ENCODE measurements around the gene MAMDC2.
A peak's percentile ranks its signal among the peaks of the same experiment; 100 is the strongest.

Gene MAMDC2

GRCh38 chr9:70085241-70085640, 41.6 kb downstream of the MAMDC2 start:
- no peak overlapping the region for H2BK12ac ChIP-seq (ENCODE audit: low read length)
- no peak overlapping the region for H3K9ac ChIP-seq (ENCODE audit: low read depth, low read length, poor library complexity)
- H2BK15ac ChIP-seq (ENCODE audit: low read length): no peak overlapping the region
- H2BK120ac ChIP-seq (ENCODE audit: low read depth, low read length): no peak overlapping the region
- no peak overlapping the region for H3K4ac ChIP-seq (ENCODE audit: low read length)
- H3K36me3 ChIP-seq (replicated peaks in 1 of 2; ENCODE audit: control insufficient read depth in 2 of 2, insufficient read depth in 2 of 2, low read length in 2 of 2): no peaks in the 10 kb centered on the region
- H4K8ac ChIP-seq (ENCODE audit: low read depth, low read length): no peak overlapping the region
- H2BK5ac ChIP-seq (ENCODE audit: low read length): no peak overlapping the region
- H3K4me3 ChIP-seq (ENCODE audit: low read length in 2 of 2): no peak overlapping the region
- no peak overlapping the region for H3K23ac ChIP-seq (ENCODE audit: low read depth, low read length, poor library complexity)
- H3K4me1 ChIP-seq (ENCODE audit: control insufficient read depth in 2 of 2, insufficient read depth in 1 of 2, low read depth in 1 of 2, low read length in 2 of 2): peaks cover 0 to 8% of the 10 kb centered on the region in 2 donors
- H4K91ac ChIP-seq (ENCODE audit: low read depth, low read length, poor library complexity): no peak overlapping the region
- no peak overlapping the region for H3K27ac ChIP-seq (replicated peaks; ENCODE audit: low read length)
- no peak overlapping the region for H2AFZ ChIP-seq (ENCODE audit: low read length)
- no peak overlapping the region for H3K4me2 ChIP-seq (ENCODE audit: insufficient read depth, low read length, poor library complexity, severe bottlenecking)
- WGBS, 2 donors (ENCODE audit: extremely low coverage in 2 of 2, insufficient read length in 2 of 2, insufficient replicate concordance in 1 of 2): no CpG with 5 or more reads among the region's 4 CpGs
- H3K79me1 ChIP-seq (ENCODE audit: low read depth, low read length): no peaks in the 10 kb centered on the region
- H3K18ac ChIP-seq (ENCODE audit: low read length): no peak overlapping the region
- no peak overlapping the region for H3K14ac ChIP-seq (ENCODE audit: low read length)
- H3K9me3 ChIP-seq (replicated peaks in 1 of 2; ENCODE audit: control insufficient read depth in 2 of 2, insufficient read depth in 1 of 2, low read depth in 1 of 2, low read length in 2 of 2): no peaks in the 10 kb centered on the region
- H3K27me3 ChIP-seq (ENCODE audit: control insufficient read depth in 3 of 3, insufficient read depth in 3 of 3, low read depth in 1 of 3, low read length in 3 of 3): no peaks in the 10 kb centered on the region
- no peak overlapping the region for H2AK5ac ChIP-seq (ENCODE audit: low read depth, low read length)
- peak; percentile 33 for DNase-seq (ENCODE audit: low spot score)

GRCh38 chr9:70091103-70091502, 47.5 kb downstream of the MAMDC2 start:
- Histone ChIP-seq H3K18ac (ENCODE audit: low read length) (no peak overlapping the region), H3K23ac (ENCODE audit: low read depth, low read length, poor library complexity) (no peak overlapping the region), H4K8ac (ENCODE audit: low read depth, low read length) (no peak overlapping the region), H4K91ac (ENCODE audit: low read depth, low read length, poor library complexity) (no peak overlapping the region), H3K27ac (replicated peaks; ENCODE audit: low read length) (no peak overlapping the region), H3K4me3 (ENCODE audit: low read length in 2 of 2) (no peak overlapping the region), H2BK12ac (ENCODE audit: low read length) (no peak overlapping the region), H3K36me3 (replicated peaks in 1 of 2; ENCODE audit: control insufficient read depth in 2 of 2, insufficient read depth in 2 of 2, low read length in 2 of 2) (no peaks in the 10 kb centered on the region), H3K9me3 (replicated peaks in 1 of 2; ENCODE audit: control insufficient read depth in 2 of 2, insufficient read depth in 1 of 2, low read depth in 1 of 2, low read length in 2 of 2) (no peaks in the 10 kb centered on the region), H3K4me2 (ENCODE audit: insufficient read depth, low read length, poor library complexity, severe bottlenecking) (no peak overlapping the region), H3K27me3 (ENCODE audit: control insufficient read depth in 3 of 3, insufficient read depth in 3 of 3, low read depth in 1 of 3, low read length in 3 of 3) (peaks cover 0 to 2% (median 0%) of the 10 kb centered on the region in 3 experiments), H2AK5ac (ENCODE audit: low read depth, low read length) (no peak overlapping the region), H2AFZ (ENCODE audit: low read length) (no peak overlapping the region), H2BK15ac (ENCODE audit: low read length) (no peak overlapping the region), H2BK5ac (ENCODE audit: low read length) (no peak overlapping the region), H3K4me1 (ENCODE audit: control insufficient read depth in 2 of 2, insufficient read depth in 1 of 2, low read depth in 1 of 2, low read length in 2 of 2) (peaks cover 1 to 2% of the 10 kb centered on the region in 2 donors), H2BK120ac (ENCODE audit: low read depth, low read length) (no peak overlapping the region), H3K79me1 (ENCODE audit: low read depth, low read length) (no peaks in the 10 kb centered on the region), H3K4ac (ENCODE audit: low read length) (no peak overlapping the region), H3K14ac (ENCODE audit: low read length) (no peak overlapping the region), H3K9ac (ENCODE audit: low read depth, low read length, poor library complexity) (no peak overlapping the region)
- no peak for DNase-seq (ENCODE audit: low spot score)
- WGBS, 2 donors (ENCODE audit: extremely low coverage in 2 of 2, insufficient read length in 2 of 2, insufficient replicate concordance in 1 of 2): no CpG with 5 or more reads among the region's 2 CpGs

GRCh38 chr9:70091572-70091971, 47.9 kb downstream of the MAMDC2 start:
- H3K4ac ChIP-seq (ENCODE audit: low read length): no peak overlapping the region
- H4K8ac ChIP-seq (ENCODE audit: low read depth, low read length): no peak overlapping the region
- no peaks in the 10 kb centered on the region for H3K79me1 ChIP-seq (ENCODE audit: low read depth, low read length)
- no peak overlapping the region for H2BK120ac ChIP-seq (ENCODE audit: low read depth, low read length)
- H2BK15ac ChIP-seq (ENCODE audit: low read length): no peak overlapping the region
- H3K9ac ChIP-seq (ENCODE audit: low read depth, low read length, poor library complexity): no peak overlapping the region
- no peak overlapping the region for H2BK12ac ChIP-seq (ENCODE audit: low read length)
- H3K27ac ChIP-seq (replicated peaks; ENCODE audit: low read length): no peak overlapping the region
- H2BK5ac ChIP-seq (ENCODE audit: low read length): no peak overlapping the region
- no peak overlapping the region for H3K23ac ChIP-seq (ENCODE audit: low read depth, low read length, poor library complexity)
- H3K9me3 ChIP-seq (replicated peaks in 1 of 2; ENCODE audit: control insufficient read depth in 2 of 2, insufficient read depth in 1 of 2, low read depth in 1 of 2, low read length in 2 of 2): no peaks in the 10 kb centered on the region
- no peak overlapping the region for H3K14ac ChIP-seq (ENCODE audit: low read length)
- no peak overlapping the region for H3K18ac ChIP-seq (ENCODE audit: low read length)
- H4K91ac ChIP-seq (ENCODE audit: low read depth, low read length, poor library complexity): no peak overlapping the region
- peaks cover 0 to 2% (median 0%) of the 10 kb centered on the region in 3 experiments for H3K27me3 ChIP-seq (ENCODE audit: control insufficient read depth in 3 of 3, insufficient read depth in 3 of 3, low read depth in 1 of 3, low read length in 3 of 3)
- DNase-seq (ENCODE audit: low spot score): no peak
- H2AK5ac ChIP-seq (ENCODE audit: low read depth, low read length): no peak overlapping the region
- H3K4me1 ChIP-seq (ENCODE audit: control insufficient read depth in 2 of 2, insufficient read depth in 1 of 2, low read depth in 1 of 2, low read length in 2 of 2): peaks cover 0 to 2% of the 10 kb centered on the region in 2 donors
- no peak overlapping the region for H3K4me2 ChIP-seq (ENCODE audit: insufficient read depth, low read length, poor library complexity, severe bottlenecking)
- no peak overlapping the region for H3K4me3 ChIP-seq (ENCODE audit: low read length in 2 of 2)
- H2AFZ ChIP-seq (ENCODE audit: low read length): no peak overlapping the region
- no CpG with 5 or more reads among the region's 5 CpGs for WGBS, 2 donors (ENCODE audit: extremely low coverage in 2 of 2, insufficient read length in 2 of 2, insufficient replicate concordance in 1 of 2)
- no peaks in the 10 kb centered on the region for H3K36me3 ChIP-seq (replicated peaks in 1 of 2; ENCODE audit: control insufficient read depth in 2 of 2, insufficient read depth in 2 of 2, low read length in 2 of 2)

GRCh38 chr9:70092190-70092589, 48.5 kb downstream of the MAMDC2 start:
- Histone ChIP-seq H2BK120ac (ENCODE audit: low read depth, low read length) (no peak overlapping the region), H3K18ac (ENCODE audit: low read length) (no peak overlapping the region), H3K14ac (ENCODE audit: low read length) (no peak overlapping the region), H3K23ac (ENCODE audit: low read depth, low read length, poor library complexity) (no peak overlapping the region), H4K8ac (ENCODE audit: low read depth, low read length) (no peak overlapping the region), H3K79me1 (ENCODE audit: low read depth, low read length) (no peaks in the 10 kb centered on the region), H2BK15ac (ENCODE audit: low read length) (no peak overlapping the region), H3K9ac (ENCODE audit: low read depth, low read length, poor library complexity) (no peak overlapping the region), H2BK12ac (ENCODE audit: low read length) (no peak overlapping the region), H3K4ac (ENCODE audit: low read length) (no peak overlapping the region), H3K4me3 (ENCODE audit: low read length in 2 of 2) (no peak overlapping the region), H2AFZ (ENCODE audit: low read length) (no peak overlapping the region), H2AK5ac (ENCODE audit: low read depth, low read length) (no peak overlapping the region), H3K36me3 (replicated peaks in 1 of 2; ENCODE audit: control insufficient read depth in 2 of 2, insufficient read depth in 2 of 2, low read length in 2 of 2) (no peaks in the 10 kb centered on the region), H4K91ac (ENCODE audit: low read depth, low read length, poor library complexity) (no peak overlapping the region), H3K4me1 (ENCODE audit: control insufficient read depth in 2 of 2, insufficient read depth in 1 of 2, low read depth in 1 of 2, low read length in 2 of 2) (peaks cover 0 to 2% of the 10 kb centered on the region in 2 donors), H3K27ac (replicated peaks; ENCODE audit: low read length) (no peak overlapping the region), H3K9me3 (replicated peaks in 1 of 2; ENCODE audit: control insufficient read depth in 2 of 2, insufficient read depth in 1 of 2, low read depth in 1 of 2, low read length in 2 of 2) (no peaks in the 10 kb centered on the region), H3K27me3 (ENCODE audit: control insufficient read depth in 3 of 3, insufficient read depth in 3 of 3, low read depth in 1 of 3, low read length in 3 of 3) (peaks cover 0 to 2% (median 0%) of the 10 kb centered on the region in 3 experiments), H3K4me2 (ENCODE audit: insufficient read depth, low read length, poor library complexity, severe bottlenecking) (no peak overlapping the region), H2BK5ac (ENCODE audit: low read length) (no peak overlapping the region)
- no CpG with 5 or more reads among the region's 2 CpGs for WGBS, 2 donors (ENCODE audit: extremely low coverage in 2 of 2, insufficient read length in 2 of 2, insufficient replicate concordance in 1 of 2)
- DNase-seq (ENCODE audit: low spot score): no peak
